NCI-H345 (cell line): Measurements from ENCODE around the gene TMEM163.
"Not testable (repeated sequence)": the region's sequence is repeated elsewhere in the genome, so short reads cannot be mapped to it uniquely, and the experiment has no call there.

Source experiments
- DNase-seq: peaks from one replicate; lab custom pipeline; 2025; lab: John Stamatoyannopoulos, UW

Gene TMEM163

DNA sequence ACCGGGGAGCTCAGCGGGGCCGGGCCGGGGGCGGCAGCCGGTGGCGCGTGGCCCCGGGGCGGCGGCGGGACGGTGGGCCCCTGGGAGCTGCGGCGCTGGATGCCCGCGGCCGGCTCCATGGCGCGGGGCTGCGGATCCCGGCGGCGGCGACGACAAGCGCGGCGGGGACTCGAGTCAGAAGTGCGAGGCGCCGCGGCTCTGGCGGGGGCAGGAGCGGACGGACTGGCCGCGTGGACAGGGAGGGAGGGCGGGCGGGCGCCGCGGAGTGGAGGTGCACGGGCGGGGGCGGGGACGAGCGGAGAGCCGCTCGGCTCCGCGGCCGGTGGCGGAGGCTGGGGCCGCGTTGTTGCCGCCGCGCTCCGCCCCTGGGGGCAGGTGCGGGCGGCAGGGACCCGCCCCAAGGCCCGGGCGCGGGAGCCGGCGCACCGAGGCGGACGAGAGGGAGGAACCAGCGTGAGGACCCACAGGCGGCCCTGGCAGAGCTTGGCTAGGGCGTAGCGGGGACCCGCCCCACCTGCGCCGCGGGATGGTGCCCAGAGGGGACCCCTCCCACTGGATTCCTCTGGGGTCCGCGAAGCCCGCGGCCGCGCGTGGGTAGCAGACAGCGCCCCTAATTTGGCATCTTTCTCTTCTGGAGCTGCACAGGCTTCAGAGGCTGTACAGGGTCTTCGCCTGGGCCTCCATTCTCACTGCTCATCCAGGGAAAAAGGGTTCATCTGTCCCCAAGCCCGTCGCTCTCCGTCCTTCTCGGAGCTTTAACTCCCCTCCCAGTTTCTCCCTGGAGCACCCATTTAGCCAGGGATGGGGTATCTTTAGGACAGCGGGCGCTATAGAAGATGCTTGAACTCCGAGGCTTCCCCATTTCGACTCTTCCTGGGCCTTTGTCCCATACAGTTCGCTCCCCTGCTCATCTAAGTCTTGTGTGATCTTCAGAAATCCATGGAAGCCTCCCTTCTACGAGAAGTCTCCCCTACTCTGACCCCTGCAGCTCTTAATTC, at the start of gene TMEM163:
Gene TMEM163 (minus strand): TSS at position 184 of the 998 bp plus-strand sequence.
- DNase-seq: peak; percentile 71

DNA sequence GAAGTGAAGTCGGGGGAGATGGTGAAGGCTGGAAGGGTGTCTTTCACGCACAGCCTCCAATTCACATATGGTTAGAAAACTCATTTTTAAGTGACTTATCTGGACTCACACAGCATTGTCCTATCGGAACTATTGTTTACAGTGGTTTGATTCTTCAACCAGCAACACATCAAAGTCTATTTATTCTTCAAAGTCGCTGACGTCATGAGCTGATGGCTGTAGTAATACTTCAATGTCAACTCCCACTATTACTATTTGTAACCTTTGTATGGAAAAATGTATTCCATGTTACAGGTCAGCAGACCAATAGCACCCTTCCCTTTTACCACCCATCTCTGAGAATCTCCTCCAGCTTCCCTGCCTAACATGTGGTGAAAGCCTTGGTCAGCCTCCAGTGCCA, 47.8 kb upstream of the TMEM163 start:
- no peak for DNase-seq

DNA sequence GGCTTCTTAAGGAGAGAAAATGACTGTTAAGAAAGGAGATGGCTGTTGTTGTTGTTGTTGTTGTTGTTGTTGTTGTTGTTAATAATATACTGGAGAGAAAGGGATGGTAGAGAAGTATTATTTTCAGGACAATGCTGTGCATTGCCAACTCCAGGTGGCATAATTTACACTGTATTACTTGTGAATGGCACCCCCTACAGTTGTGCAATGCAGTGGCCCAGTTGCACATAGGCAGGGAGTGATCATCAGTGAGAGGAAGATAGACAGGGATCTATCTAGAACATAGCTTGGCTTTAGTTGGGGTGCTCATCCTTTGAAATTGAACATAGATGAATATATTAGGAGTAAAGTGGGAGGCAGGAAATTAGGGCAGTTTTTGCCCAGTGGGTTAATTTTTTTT, 47.2 kb upstream of the TMEM163 start:
- DNase-seq: no peak

DNA sequence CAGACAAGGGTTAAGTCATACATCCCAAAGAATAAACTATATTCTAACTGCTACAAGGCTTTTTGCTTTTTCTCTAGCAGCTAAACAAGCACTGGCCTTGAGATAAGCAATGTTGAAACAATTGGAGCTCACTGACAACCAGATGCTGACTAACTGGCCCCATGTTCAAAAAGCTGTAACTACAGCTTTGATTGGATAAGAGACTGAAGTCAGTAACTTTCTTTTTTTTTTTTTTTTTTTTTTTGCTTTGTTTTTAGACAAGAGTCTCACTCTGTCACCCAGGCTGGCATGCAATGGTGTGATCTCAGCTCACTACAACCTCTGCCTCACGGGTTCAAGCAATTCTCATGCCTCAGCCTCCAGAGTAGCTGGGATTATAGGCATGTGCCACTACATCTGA, 45.4 kb upstream of the TMEM163 start:
- DNase-seq: no peak

DNA sequence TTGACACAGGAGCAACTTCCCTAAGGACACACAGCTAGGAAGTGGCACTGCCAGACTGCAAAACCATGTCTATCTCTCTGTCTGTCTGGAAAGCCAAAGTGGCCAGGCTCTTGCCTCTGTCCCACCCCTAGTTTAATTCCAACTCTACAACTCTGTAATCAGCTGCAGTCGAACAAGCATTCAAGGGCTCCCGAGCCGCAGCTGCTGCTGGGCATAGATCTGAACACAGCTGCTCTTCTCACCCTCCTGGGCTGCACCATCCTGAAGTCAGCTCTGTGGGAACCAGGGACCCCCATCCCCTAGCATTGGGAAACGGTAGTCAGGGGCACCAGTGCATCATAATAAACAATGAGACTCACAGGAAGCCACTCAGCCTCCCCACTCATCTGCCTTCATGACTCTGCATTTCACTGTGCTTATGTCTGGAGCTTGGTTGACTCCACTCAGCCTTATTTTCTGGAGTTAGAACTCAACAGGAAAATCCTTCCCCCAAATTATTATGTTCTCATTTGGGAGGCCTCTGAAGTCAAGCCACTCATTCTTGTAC, 44.4 kb upstream of the TMEM163 start:
- no peak for DNase-seq

DNA sequence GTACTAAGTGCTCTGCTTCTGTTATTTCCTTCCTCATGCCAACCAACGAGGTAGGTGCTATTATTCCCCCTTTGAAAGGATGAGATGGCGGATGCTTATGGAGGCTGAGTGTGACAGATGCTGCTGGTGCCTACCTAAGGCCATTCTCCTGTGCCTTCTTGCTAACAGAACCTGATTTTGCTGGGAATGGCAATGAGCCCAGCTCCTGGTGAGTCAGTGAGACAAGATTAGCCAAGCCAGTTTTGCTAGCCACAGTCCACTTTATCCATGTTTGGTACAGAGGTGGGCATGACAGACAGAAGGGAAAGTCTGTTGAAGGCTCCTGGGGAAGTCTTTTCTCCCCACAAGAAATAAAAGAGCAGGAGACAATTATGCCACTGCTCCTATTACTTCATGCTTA, 43.7 kb upstream of the TMEM163 start:
- DNase-seq: no peak

DNA sequence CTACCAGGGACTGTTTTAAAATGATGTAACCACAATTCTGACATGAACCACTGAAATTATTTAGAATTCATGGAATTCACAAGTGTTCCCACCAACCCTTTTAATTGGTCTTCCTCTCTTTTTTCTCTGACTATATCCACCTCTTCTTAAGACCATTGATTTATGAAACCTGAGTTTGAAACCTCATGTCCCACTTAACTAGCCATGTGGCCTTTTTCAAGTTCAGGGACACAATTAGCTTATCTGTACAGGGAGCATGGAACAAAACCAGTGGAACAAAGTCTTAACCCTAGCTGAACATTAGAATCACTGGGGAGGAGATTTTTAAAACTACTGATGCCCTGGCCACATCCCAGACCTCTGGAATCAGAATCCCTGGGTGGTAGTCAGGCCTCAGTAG, 41.6 kb upstream of the TMEM163 start:
- DNase-seq: no peak

DNA sequence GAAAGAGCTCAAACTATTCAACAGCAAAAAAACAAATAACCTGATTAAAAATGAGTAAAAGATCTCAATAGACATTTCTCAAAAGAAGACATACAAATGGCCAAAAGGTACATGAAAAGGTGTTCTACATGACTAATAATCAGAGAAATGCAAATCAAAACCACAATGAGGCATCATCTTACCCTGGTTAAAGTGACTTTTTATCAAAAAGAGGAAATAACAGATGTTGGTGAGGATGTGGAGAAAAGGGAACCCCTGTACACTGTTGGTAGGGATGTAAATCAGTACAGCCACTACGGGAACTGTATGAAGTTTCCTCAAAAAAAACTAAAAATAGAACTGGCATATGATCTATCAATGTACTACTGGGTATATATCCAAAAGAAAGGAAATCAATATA, 39.8 kb upstream of the TMEM163 start:
- no peak for DNase-seq

DNA sequence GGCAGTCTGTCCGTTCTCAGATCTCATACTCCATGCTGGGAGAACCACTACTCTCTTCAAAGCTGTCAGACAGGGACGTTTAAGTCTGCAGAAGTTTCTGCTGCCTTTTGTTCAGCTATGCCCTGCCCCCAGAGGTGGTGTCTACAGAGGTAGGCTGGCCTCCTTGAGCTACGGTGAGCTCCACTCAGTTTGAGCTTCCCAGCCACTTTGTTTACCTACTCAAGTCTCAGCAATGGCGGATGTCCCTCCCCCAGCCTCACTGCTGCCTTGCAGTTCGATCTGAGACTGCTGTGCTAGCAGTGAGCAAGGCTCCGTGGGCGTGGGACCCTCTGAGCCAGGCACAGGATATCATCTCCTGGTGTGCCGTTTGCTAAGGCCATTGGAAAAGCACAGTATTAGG, 33.2 kb upstream of the TMEM163 start:
- not testable (repeated sequence) for DNase-seq

DNA sequence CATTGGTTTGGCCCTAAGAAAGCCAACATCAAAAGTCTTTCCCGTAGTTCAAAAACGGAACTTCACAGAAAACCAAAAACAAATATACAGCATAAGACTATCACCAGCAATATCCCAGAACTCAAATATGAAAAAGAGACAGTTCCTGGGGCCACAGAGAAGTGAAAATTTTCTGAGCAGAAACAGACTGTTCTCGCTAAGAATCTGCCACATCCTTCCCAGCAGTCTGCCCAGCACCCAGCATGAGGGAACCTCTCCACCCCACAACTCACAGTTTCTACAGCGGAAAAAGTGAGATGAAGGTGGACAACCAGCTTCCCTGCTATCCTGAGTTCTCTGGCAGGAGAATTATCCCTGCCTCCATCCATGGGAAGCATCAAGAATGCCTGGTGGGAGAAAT, 26.7 kb upstream of the TMEM163 start:
- DNase-seq: no peak

DNA sequence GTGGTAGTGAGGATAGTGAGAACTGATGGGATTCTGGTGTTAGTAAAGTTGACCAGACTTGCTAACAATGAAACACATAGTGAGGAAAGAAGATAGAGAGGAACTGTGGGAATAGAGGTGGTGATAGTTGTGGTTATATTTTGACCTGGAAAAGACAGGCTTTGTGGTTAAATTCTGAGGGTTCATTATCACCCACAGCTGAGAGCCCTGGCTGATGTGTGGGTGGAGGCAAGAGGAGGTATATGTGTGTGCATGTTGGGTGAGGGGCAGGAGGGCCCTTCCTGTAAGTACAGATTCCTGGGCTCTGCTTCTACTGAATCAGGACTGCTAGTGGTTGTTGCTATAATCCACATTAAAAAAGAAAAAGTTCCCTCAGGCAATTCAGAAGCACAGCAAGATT, 26.2 kb upstream of the TMEM163 start:
- DNase-seq: no peak

DNA sequence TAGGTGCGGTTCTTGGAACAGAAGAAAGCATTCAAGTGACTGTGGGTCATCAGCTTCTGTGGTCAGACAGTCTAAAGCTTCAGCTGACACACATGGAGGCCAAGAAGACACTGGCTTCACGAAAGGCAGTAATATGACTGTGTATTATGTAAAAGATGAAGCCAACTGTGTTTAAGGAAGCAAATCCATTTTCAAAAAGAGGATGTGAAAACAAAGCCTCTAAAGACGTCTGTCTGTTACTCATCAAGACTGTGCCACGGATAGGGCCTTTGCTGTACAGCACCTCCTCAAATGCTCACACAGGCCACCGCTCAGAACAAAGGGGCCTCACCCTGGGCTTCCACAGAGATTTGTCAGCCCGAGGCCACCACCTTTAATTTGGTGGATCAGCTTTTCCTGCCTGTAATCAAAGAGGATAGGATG, 21.1 kb upstream of the TMEM163 start:
- DNase-seq: no peak

DNA sequence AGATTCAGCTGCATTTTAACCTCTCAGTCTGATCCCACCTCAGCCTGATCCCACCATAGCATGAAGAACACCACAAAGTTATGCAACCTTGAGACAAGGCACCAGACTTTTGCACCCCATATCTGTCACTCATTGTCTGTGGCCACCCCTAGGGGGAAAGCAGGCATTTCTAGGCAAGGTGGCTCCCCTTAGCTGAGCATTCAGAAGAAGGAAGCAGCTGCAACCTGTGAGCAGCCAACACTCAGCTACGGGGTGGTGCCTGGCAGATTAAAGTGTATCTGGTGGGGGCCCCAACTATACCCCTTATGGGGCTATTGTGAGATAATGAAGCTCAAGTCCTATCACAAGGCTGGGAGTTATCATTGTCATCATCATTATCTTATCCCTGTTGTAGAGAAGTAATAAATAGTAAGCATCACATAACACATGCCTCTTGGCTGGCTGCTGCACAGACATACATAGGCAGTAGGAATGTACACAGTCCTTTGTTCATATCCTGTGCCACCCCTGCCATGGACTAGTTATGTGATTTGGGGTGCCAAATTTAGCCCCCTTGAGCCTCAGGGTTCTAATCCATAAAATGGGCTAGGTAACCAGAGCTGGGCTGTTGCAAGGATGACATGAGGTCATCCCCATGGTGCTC, 20.6 kb upstream of the TMEM163 start:
- DNase-seq: no peak

DNA sequence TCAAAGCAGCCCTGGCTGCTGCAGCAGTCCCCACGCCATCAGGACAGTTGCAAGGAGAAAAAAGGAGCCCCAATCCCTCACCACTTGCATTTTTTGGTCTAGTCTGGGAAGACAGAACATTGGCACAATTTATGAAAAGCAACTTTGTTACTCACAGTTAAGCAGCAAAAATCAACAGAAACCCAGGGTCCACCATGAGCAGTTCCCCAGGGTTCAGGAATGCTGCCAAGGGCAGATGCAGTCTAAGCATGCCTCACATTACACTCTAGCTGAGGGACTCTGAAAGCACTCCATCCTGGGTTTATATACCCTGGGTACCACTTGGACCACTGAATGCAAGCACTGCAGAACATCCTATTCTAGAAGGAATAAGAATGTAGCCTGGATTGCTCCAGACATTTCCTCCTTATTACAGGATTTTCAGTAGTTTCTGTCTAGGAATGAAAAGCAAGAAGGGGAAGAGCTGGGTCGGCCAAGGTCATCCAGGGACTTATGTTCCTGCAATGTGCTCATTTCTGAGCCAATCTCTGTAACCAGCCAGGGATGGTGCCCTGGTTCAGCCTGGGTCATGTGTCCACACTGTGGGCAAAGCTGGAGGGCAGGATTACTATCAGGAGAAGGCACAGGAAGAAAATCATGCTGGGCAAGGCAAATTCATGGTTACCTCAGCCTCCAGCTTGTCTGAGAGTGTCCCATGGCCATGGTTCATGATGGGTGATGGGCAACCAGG, 19.5 kb upstream of the TMEM163 start:
- DNase-seq: no peak

DNA sequence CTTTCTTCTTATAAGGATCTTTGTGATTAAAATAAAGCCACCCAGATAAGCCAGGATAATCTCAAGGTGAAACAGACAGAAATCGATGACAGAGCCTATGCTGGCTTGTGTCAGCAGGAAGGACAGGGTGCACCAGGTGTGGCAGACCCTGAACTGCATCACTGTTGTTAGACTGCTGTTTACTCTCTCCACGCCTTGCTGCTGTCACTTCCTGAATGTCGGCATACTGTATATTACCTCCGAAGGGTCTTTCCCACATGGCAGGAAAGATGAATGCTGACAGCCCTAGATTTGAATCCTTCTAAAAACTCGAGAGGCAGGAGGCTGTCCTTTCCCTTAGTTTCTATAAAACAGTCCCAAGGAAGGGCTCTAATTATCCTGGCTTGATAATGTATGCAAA, 18.9 kb upstream of the TMEM163 start:
- DNase-seq: peak; percentile 53

DNA sequence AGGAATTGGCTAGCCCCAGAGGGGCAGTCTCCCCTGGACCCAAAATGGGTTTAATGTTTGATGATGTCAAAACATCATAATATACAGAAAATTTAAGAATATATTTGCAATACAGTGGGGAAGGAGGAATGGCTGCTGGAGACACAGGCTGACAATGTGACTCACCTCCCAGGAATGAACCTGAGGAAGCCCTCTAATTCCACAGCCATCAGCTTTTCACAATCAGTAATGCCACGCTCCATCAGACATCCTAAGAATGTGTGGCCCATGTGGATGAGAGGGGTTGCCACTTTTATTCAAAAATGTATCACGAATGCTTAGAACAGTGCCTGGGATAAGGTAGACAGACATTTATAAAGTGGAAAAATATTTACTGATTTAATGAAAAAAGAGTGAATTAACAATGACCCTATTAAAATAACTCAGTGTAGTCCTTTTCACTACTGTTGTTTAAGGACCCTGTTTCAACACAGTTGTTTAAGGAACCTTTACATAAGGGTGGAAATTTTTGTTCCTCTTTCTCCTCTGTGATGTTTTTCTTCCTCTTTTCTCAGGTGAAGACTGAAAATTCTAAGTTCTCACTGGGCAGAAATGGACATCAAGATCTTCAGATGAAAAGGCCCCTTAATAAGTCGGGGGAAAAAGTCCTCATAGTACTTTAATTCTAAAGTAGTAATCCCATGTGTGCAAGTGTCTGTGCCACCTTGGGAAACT, 17.5 kb upstream of the TMEM163 start:
- no peak for DNase-seq

DNA sequence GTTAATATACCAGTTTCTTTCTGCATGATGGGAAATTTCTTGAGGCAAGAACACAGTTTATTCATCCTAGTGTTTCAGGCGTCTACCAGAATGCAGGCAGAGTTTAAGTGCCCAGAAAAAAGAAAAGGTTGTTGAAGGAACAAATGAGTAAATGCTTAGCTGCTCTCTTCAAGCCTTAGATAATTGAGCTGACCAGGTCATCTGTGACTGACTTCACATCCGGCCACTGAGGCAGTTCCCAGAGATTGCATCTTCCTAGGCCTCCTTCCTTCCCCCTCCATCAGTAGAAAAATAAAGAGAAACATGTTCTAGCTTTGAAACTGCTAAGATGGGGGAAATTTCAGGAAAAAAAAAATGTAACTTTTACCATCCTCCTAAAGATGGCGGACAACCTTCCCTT, 9.4 kb upstream of the TMEM163 start:
- no peak for DNase-seq

DNA sequence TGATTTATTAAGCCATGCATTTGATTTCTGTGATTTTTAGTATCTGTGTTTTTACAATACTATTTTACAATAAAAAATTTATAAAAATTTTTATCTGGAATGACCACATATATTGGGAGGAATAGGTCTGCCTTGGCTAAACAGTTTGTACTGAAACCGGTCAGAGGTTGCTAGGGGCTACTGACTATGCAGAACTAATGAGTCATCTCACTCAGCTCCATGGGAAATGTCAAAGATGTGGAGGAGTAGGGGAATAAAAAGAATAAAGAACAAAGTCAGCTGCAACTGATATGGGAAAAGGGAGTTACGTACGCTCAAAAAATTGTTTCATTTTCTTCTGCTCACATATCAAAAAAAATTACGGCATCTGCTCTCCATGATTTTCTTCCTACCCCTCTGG, 8.6 kb upstream of the TMEM163 start:
- DNase-seq: no peak

DNA sequence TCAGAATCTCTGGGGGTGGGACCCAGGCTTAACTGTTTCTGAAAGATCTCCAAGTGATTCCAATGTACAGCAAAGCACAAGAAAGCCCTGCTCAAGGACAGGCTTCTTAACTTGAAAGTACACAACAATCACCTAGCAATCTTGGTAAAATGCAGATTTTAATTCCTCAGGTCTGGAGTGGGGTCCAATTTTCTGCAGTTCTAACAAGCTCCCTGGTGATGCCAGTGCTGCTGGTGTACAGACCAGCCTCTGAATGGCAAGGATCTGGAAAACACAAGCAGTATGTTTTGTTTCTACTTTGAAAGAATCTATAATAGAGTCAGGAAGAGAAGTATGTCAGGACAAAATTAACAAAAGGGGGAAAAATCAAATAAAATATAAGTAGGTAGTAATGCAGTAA, 7.8 kb upstream of the TMEM163 start:
- no peak for DNase-seq

DNA sequence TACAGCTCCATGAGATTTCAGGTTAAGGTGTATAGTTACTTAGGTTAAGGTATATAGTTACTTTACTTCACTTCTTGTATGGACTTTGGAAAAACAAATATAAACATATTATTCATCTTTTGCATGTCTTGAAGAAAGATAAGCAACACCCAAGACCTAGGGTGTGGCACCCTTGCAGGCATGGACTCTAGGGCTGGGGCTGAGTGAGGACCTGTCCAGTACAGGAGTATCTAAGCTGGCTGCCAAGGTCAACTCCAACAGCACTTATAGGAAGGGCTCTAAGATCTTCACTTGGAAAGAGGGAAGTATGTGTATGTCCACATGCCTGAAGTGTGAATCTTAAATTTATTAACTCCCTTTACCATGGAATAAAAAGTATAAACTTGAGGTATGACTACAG, 7.1 kb upstream of the TMEM163 start:
- no peak for DNase-seq

DNA sequence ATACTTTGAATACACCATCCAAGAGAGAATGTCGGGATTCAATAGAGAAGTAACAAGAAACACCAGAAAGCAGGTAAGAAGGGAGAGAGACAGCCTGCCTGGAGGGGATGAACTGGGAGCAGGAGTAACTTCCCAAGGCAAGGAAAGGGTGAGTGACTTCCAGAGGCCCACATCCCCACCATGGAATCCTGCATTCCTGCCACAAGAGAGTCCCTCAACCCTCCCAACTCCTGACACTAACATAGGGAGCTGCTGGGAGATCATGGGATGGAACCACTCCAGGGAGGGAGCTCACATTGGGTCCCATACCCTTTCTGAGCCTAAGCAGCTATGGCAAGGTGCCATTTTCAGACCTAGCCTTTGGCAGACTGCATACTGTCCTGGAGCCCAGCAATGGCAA, 5.5 kb upstream of the TMEM163 start:
- DNase-seq: no peak

DNA sequence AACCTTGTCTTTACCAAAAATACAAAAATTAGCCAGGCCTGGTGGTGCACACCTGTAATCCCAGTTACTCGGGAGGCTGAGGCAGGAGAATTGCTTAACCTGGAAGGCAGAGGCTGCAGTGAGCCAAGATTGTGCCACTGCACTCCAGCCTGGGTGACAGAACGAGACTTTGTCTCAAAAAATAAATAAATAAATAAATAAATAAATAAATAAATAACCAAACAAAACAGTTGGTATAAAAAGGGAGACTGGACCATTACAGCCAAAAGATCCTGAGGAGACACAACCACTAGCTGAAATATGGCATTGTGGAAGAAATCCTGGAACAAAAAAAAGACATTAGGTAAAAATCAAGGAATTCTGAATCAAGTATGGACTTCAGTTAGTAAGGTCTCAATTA, 4.9 kb upstream of the TMEM163 start:
- not testable (repeated sequence) for DNase-seq
